GM10266 (cell line): Measurements from ENCODE around the gene ATP6V1F.

Experiments
- DNase-seq: peaks from one replicate; pipeline ENCODE4 v3.0.0; 2012; ENCODE audit errors: extremely low spot score
- CTCF ChIP-seq: IDR thresholded peaks from 2 replicates; pipeline ENCODE4 v1.5.1; 2012; ENCODE audit warnings: mild to moderate bottlenecking, low read depth; ENCODE audit not compliant: control insufficient read depth, insufficient read depth; ENCODE audit errors: missing control alignments

ATP6V1F gene

GRCh38 chr7:128892521-128893250 is 30.0 kb downstream of the ATP6V1F start:
- no peak for TF ChIP-seq CTCF
- no peak for DNase-seq

GRCh38 chr7:128893251-128894100 is 30.8 kb downstream of the ATP6V1F start:
- TF ChIP-seq CTCF, result no peak
- no peak for DNase-seq

GRCh38 chr7:128894101-128894440 is 31.4 kb downstream of the ATP6V1F start:
- TF ChIP-seq CTCF, result no peak
- no peak for DNase-seq

- no peak for DNase-seq
- no peak for TF ChIP-seq CTCF
Observed at GRCh38 chr7:128895320-128895719, 32.7 kb downstream of the ATP6V1F start.

GRCh38 chr7:128899392-128899791 is 36.7 kb downstream of the ATP6V1F start:
- DNase-seq, result no peak
- no peak for TF ChIP-seq CTCF

GRCh38 chr7:128900237-128900636 is 37.6 kb downstream of the ATP6V1F start:
- no peak for TF ChIP-seq CTCF
- DNase-seq, result no peak
